GM21528 (cell line): Measurements from ENCODE around the gene TCERG1L.
"Not testable (repeated sequence)": the region's sequence is repeated elsewhere in the genome, so short reads cannot be mapped to it uniquely, and the experiment has no call there.

Experiments
- ATAC-seq: cut with Tn5 transposase; IDR thresholded peaks from one replicate; pipeline ENCODE4 v1.9.1; 2021; ENCODE audit warnings: mild to moderate bottlenecking, moderate library complexity; ENCODE audit not compliant: unreplicated experiment, low FRiP score

The TCERG1L gene

DNA sequence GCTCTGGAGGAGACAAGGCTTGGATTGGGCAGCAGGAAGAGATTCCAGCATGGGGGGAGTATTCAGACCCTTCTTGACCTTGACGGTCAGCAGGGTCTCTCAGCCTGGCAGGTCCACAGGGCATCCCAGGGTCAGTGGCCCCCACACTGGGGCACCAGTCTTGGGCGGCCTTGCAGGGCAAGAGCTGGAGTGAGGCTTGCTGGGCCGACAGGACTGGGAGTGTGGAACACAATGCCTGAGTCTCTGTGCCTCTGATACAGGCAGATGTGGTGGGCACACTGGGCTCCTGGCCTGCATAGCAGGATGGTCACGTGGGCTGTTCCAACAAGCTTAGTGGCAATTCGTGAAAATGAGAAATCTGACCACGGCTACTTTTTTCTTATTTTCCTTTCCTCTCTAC, 229.7 kb downstream of the TCERG1L start:
- no peak for ATAC-seq

DNA sequence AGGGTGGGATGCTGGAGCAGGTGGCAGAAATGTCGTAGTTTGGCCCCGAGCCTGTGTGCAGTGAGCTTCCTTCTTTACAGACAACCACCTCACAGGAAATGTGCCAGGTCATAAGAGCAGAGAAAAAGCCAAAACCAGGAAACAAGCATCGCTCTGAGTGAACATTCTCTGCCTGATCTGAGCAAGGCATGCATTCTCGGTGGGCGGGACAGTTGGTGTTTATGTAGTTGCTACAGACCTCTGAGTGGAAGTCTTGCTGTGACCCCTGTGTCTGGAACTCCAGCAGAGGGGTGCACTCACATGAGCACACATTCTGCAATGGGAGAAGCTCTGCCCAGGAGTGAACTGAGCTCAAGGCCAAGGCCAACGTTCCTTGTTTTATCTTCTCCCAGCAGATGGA, 230.1 kb downstream of the TCERG1L start:
- no peak for ATAC-seq

DNA sequence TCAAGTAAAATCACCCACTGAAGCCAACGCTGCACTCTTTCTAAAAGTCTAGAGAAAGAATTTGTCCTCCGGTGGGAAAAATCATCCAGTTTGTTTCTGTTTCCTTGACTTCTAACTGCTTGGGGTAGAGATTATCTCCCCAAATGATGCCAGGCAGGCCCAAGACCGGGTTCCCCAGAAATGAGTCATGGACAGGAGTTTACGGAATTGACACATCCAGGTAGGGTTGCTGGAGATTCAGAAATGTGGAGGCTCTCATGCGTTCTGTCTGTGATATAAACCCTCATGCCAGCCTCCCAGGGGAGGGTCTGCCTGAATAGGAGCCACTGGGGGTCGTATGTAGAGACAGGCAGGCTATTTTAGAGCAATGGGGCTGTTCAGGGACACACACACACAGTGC, 230.9 kb downstream of the TCERG1L start:
- ATAC-seq: no peak

DNA sequence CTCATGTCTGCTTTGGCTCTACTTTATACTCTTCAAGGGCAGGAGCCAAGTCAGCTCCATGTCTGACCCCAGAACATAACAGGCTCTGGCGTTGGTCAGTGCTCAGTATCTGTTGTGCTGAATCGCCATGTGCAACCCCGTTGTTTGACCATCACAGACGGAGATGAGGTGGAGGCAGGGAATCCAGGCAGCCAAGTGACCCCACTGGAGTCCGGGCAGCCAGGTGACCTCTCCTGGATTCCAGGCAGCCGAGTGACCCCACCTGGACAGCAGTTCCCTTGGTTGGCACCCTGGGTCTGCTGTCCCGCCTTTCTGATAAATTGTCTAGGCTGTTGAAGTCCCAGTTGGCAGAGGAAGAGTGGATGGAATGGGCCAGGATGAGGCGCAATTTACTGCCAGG, 232.2 kb downstream of the TCERG1L start:
- no peak for ATAC-seq

DNA sequence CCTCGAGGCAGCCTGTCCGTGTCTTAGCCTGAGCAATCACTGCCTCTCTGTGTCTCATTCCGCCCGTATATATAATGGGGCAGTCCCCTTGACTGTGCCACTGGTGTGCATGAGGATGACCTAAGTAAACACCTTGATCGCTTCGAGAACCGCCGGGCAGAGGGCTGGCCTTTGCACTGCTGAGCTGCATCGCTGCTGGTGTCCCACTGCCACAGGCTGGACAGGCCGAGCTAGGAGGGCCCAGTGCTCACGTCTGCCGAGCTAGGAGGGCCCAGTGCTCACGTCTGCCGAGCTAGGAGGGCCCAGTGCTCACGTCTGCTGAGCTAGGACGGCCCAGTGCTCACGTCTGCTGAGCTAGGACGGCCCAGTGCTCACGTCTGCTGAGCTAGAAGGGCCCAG, 232.6 kb downstream of the TCERG1L start:
- not testable (repeated sequence) for ATAC-seq

DNA sequence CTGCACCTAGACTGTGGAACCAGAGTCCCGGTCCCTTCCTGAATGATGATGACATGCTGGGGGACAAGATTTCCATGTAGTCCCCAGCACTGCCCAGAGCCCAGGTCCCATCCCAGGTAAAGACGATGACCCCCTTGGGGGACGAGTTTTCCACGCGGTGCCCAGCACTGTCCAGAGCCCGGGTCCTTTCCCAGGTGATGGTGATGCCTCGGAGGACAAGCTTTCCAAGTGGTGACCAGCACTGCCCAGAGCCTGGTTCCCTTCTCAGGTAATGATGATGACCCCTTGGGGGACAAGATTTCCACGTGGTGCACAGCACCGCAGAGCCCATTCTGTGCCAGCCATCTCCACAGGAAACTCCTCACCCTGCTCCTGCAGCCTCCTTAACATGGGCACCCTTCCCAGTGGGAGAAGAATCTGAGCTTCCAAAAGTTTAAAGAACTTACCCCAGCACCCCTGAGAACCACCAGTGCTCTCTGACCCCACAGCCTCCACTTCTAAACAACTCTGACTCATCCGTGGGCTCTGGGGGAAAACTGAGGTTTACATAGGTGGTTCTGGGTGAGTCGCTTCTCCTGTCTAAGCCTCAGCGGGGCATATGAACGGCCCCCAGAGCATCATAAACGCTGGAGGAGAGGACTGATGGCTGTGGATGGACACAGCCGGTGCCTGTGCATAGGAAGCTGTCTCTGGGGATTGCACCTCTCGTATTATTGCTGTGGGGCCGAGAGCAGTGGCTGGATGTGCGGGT, 233.2 kb downstream of the TCERG1L start:
- no peak for ATAC-seq

DNA sequence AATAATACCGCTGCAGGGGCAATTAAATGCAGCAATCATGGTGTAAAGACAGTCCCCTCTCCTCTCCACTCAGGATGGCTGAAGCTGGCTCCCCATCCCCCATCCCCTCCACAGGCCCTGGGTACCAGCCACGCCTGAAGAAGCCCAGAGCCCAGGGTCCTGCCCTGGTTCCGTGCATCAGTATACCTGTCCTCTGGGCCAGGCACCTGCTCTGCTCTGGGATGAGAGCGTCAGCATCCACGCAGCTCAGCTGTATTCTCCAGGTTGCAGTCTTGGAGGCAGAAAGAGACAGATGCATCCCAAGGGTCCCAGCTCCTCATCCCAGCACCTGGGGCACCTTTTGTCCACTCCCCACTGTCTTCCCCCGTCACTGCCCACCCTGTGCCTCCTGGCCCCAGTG, 233.8 kb downstream of the TCERG1L start:
- ATAC-seq: no peak

DNA sequence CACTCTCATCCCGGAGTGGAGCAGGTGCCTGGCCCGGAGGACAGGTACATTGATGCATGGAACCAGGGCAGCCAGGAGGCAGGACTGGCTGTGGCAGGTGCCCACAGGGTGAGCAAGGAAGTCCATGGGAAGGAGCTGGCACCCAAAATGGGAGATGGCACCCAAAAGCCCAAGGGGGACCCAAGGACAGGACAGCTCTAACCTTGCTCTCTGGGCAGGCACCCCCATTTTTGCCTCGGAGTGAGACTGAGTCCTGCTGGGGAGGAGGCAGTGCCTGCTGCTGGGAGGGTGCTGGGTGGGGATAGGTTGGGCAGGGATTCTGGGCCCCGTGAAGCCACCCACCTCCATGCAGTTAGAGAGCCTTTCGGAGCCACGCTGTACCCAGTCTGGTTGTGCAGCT, 234.5 kb downstream of the TCERG1L start:
- no peak for ATAC-seq

DNA sequence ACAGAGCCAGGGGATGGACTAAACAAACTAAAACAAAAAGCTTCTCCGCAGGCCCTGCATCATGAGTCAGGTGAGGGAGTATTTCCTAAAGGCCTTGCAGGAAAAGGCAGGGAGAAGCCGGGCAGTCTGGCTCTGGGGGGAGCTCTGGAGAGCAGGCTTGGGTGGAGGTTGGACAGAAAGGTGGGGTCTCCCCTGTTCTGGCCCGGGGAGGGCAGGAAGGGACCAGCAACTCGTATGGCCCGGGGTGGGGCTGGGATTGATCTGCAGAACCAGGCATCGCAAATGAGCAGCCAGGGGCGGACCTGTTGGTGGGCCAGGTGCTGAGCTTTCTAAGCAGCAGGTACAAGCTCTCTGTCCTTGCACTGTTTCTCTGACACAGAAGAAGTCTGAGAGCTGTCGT, 235.2 kb downstream of the TCERG1L start:
- ATAC-seq: no peak

DNA sequence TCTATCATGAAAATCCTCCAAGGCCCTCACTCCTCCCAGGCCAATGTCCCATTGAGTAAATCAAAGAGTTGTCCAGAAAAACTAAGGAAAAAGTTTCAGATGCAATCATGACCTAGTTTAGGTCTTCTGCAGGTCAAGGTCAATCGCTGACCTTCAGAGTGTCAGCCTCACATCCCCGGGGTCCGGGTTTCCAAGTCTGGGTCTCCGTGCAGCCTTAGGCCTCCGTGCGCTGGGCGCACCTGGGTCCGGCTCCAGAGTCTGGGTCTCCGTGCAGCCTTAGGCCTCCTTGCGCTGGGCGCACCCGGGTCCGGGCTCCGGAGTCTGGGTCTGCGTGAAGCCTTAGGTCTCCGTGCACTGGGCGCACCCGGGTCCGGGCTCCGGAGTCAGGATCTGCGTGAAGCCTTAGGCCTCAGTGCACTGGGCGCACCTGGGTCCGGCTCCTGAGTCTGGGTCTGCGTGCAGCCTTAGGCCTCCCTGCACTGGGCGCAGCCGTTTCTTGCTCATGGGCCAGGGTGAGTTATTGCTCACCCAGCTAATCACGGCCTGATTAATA, 236.2 kb downstream of the TCERG1L start:
- no peak for ATAC-seq

DNA sequence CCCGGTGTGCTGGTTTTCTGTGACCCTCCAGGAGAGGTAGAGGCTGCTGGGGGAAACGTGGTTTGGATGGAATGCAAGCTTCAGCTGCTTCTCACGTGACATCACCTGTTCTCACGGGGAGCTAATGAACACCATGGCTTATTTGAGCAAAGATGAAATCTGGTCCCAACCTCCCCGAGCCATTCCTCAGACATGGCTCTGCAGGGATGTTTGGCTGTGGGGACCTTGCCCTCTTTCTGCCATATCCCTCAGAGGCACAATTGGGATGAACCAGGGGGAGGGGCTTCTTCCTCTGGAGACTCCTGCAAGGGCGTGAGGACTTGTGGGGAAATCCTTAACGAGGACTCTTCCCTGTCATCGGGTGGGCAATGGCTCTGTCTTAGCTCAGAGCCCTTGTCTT, 236.8 kb downstream of the TCERG1L start:
- no peak for ATAC-seq

DNA sequence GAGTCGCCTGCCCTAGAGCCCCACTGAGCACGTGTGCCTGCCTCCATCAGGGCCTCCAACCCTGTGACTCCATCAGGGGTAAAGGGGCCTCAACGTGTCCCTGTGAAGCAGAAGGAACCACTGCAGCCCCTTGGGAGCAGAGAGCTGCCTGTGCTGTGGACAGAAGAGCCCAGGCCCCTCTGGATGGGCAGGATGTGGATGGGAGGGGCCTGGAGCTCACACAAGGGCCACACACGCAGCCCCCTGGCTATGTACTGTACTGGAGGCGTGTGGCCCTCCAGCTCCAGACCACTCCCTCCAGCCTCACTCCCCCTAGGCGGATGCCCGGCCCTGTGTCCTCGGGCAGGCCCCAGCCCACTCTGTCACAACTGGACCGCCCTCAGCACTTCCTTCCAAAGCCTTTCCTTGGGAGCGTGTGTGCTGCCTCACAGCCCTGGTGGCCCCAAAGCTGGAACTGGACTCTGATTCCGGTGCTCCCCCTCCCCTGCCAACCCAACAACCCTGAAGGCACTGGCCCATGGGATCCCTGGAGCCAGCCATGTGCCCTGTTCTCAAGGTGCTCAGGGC, 238.0 kb downstream of the TCERG1L start:
- ATAC-seq: no peak

DNA sequence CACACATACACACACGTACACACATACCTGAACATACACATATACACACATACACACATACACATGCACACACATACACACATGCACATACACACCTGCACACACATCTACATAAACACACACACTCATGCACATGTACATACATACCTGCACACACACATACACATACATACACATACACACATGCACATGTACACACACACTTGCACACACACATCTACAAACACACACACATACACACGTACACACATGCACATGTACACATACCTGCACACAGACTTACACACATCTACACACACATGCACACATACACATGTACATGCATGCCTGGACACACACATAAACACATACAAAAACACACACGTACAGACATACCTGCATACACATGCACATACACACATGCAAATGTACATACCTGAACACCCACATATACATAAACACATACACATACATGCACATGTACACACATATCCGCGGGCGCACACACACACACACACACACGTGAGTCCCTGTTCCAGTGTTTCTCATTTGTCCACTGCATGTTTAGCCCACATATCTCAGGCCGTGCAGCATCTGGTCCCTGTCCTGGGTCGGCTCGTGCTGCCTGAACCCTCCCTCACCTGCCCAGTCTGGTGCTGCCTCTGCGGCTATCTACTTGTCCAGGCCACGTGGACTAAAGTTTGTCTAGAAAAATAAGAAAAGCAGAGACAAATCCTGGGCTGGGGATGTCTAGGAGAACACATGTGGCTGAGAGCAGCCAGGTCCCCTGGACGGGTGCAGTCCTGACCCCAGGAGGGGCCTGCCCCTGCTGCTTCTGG, 238.7 kb downstream of the TCERG1L start:
- ATAC-seq: no peak

DNA sequence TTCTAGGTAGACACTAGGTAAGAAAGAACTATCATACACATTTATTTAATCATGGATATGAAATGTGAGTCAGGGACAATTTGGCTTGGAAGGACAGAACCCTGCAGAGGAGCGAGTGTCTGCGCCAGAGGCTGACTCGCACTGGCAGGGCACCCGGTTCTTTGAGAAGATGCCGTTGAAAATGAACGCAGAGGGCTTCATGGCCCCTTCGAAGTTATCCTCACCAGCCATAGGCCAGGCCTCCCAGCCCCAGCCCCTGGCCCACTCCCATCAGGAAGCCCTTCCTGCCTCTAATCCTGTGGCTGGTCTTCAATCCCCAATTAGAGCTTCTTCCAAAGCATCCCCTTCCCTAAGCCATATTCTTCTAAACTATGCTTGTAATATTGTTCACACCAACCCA, 239.8 kb downstream of the TCERG1L start:
- no peak for ATAC-seq

DNA sequence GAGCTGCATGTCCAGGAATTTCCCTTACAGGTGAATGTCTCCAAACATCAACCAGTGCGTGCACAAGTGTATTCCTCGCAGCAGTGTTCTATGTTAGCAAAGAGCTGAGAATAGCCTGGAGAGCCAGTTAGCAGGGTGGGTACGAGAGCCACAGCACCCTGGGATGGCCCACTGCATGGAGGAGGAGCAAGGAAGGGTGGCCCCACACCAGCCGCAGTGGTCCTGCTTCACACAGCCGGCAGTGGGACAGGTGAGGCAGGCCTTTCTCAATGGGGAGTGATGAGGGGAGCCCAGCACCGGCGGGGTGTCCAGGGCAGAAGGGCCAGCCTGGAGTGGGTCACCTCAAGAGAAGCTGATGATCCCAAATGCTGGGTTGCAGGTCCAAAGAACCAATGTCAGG, 240.7 kb downstream of the TCERG1L start:
- ATAC-seq: no peak

DNA sequence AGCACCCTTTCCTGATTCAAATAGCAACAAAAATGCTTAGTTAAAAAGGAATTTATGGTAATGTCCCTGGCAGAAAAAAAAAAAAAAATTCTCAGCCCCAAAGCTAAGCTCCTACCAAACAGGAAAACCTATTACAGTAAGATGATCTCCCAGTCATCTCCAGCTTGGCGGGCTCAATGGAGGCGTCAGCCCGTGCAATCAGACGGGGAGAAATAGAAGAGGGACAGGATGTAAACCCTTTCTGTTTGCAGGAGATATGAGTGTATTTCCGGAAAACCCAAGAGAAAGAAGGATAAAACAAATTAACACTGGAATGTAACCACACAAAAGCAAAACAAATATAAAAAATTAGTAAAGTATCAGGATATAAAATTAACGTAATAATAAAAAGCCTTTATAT, 242.8 kb downstream of the TCERG1L start:
- no peak for ATAC-seq

DNA sequence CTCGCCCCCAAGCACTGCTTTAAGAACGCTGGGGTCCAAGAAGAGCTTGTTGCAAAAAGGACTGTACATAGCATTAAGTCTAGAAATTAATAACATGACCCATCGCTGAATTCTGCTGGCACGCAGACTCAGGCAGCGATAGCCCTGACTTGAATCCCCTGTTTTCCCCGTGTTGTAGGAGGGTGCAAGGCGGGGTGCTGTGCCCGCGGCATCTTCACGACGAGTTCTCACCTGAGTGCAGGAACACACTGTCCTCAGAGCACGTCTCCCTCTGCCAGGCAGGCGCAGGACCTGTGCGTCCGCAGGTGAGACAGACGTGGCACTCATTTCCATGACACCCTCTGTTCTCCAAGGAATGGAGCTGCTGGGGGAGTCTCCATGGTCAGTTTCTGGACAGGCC, 243.2 kb downstream of the TCERG1L start:
- ATAC-seq: no peak

DNA sequence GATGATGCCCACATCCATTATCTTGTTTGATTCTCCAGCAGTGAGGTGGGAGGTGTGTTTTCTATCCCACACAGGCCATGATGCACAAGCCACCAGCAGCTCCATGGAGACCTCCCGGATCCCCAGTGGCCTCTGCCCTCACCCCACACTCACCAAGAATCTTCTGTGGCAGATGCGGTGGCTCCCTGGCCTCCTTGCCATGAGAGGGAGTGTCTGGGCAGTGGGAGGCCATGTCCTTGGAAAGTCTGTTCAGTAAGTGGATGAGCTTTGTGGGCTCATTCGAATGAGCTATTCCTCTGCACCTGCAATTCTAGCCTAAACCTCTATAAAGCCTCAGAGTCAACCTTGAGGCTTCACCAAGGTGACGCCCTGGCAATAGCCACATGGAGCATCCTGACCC, 243.8 kb downstream of the TCERG1L start:
- ATAC-seq: no peak

DNA sequence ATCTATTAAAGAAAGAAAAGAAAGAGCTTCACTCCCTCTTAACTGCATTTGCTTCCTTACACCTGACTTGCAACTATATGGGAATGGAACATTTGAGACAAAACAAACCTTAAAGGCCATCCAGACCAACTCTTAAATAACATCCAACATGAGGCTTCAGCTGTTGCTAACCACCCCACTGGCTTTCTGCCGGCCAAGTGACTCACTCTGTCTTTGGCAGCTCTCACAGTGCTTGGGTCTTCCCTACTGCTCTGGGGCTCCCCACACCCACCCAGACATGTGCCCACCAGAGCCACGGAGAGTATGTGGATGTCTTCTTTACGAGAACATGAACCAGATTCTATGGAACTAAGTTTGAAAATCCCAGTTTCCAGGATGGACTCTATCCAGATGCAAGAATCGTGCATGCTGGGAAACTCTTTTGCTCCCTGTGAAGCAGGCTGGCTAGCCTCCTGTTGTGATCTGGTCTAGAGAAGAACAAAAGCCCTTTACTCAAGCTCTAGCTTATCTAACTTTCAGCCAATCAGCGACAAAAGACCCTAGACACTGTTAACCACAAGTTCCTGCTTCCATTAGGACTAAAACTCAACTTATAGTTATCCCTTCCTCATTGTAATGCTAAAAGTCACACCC, 245.7 kb downstream of the TCERG1L start:
- ATAC-seq: no peak

DNA sequence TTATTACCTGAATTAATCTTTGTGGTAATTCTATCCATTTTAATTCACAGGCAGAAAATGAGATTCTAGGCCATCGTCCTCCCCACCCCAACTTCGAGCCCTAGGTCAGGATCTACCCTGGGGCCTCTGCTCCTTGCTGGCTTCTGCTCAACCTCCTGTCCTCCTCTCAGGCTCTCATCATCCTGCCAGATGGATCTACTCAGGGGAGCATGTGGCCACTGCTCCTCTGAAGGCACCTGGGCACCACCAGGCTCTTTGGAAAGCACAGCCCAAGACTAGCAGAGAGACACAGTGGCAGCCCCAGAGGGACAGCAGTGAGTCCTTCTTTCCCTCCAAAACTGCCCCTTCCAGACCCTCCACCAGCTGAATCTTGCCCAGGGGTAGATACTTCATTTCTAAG, 248.2 kb downstream of the TCERG1L start:
- no peak for ATAC-seq
